Ovary (tissue), 3 donors: ENCODE measurements around the gene ANKRD33B.

Experiments
- EP300 ChIP-seq: sonication (generic); formaldehyde crosslinking; IDR thresholded peaks from one replicate; pipeline ENCODE4 v1.6.1; 2017; ENCODE audit warnings: antibody characterized with exemption
- POLR2A ChIP-seq: fragments of 450-650 bp; IDR thresholded peaks from one replicate; pipeline ENCODE4 v1.6.1; 2017; ENCODE audit warnings: antibody characterized with exemption, mild to moderate bottlenecking, moderate library complexity
- TF ChIP-seq, protein P1 (sequence below), 3 donors: fragments of 450-650 bp in 2 of 3; fragments of 200-600 bp in 1 of 3; IDR thresholded peaks; one replicate each; pipeline versions ENCODE4 v1.5.1 to v1.8.0; 2016 to 2022; ENCODE audit warnings: antibody characterized with exemption in 3 of 3, mild to moderate bottlenecking in 1 of 3
- donor health status: DM: no; HTN: no; CAD: no.

DNA sequence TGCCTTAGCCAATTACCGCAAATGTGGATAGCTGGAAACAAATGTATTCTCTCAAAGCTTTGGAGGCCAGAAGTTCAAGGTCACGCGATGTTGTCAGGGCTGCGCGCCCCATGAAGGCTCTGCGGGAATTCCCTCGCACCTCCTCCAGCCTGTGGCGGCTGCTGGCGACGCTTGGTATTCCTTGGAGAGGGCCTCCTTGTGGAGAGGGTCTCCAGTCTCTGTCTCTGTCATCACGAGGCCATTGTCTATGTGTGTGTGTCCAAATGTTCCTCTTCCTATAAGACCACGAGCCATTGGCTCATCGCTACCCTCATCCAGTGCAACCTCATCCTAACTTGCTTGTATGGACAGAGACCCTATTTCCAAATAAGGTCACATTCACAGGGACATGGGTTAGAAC is 97.5 kb downstream of the ANKRD33B start:
- TF ChIP-seq, protein P1, sequence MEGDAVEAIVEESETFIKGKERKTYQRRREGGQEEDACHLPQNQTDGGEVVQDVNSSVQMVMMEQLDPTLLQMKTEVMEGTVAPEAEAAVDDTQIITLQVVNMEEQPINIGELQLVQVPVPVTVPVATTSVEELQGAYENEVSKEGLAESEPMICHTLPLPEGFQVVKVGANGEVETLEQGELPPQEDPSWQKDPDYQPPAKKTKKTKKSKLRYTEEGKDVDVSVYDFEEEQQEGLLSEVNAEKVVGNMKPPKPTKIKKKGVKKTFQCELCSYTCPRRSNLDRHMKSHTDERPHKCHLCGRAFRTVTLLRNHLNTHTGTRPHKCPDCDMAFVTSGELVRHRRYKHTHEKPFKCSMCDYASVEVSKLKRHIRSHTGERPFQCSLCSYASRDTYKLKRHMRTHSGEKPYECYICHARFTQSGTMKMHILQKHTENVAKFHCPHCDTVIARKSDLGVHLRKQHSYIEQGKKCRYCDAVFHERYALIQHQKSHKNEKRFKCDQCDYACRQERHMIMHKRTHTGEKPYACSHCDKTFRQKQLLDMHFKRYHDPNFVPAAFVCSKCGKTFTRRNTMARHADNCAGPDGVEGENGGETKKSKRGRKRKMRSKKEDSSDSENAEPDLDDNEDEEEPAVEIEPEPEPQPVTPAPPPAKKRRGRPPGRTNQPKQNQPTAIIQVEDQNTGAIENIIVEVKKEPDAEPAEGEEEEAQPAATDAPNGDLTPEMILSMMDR (IDR thresholded peaks at IDR 0.05), result no peak
- TF ChIP-seq EP300, result no peak
- no peak for TF ChIP-seq POLR2A
